GM19438 (cell line): Measurements from ENCODE around the gene C6orf47.
"Not testable (repeated sequence)": the region's sequence is repeated elsewhere in the genome, so short reads cannot be mapped to it uniquely, and the experiment has no call there.

Experiments used
- ATAC-seq: cut with Tn5 transposase; IDR thresholded peaks from one replicate; pipeline ENCODE4 v1.9.1; 2021; ENCODE audit warnings: low read depth; ENCODE audit not compliant: unreplicated experiment

Gene C6orf47, protein sequence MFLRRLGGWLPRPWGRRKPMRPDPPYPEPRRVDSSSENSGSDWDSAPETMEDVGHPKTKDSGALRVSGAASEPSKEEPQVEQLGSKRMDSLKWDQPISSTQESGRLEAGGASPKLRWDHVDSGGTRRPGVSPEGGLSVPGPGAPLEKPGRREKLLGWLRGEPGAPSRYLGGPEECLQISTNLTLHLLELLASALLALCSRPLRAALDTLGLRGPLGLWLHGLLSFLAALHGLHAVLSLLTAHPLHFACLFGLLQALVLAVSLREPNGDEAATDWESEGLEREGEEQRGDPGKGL

DNA sequence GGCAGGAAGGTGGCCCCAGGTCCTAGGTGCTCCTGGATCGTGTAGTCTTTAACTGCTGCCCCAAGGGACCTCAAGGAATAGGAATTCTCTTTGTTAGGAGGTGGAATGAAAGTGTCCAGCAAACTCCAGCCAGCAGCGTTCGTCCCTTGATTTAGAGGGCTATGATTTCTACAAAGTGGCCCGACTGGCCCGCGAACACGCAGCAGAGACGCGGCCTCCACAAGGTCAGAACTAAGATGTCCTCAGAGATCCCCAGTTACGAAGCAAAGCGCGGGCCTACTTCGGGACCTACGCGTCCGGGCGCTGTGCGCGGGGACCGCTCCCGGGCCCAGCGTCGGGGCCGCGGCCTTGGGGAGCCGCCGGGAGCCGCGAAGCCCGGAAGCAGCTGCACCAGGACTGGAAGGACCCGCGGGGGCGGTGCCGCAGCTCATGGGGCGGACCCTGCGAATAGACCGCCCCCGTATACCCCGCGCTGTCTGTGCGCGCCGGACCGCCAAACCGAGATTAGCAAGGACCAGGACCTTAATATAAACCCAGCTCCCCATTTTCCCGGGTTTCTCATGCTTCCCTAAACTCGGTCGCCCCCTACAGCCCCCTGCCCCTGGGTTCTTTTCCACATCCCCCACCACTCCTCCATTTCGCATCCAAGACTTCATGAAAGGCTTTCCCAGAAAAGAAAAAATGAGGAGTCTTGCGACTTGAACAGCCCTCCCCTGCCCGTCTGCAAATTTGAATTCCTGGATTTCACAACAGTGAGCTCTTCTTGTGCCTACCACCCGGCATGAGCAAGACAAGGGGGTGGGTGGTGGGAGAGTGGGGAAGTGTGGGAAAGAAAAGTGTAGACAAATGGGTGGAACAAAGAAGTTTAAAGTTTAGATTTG is at the start of gene C6orf47:
C6orf47 (minus strand) TSS at position 398 of the 881 bp plus-strand sequence. CDS start 831 bp downstream, outside the sequence.
- ATAC-seq: peak; percentile 45

DNA sequence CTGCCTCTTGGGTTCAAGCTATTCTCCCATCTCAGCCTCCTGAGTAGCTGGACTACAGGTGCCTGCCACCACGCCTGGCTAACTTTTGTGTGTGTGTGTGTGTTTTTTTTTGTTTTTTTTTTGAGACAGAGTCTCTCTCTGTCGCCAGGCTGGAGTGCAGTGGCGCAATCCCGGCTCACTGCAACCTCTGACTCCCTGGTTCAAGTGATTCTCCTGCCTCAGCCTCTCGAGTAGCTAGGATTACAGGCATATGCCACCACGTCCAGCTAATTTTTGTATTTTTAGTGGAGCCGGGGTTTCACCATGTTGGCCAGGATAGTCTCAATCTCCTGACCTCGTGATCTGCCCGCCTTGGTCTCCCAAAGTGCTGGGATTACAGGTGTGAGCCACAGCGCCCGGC is 48.6 kb upstream of the C6orf47 start:
- not testable (repeated sequence) for ATAC-seq

DNA sequence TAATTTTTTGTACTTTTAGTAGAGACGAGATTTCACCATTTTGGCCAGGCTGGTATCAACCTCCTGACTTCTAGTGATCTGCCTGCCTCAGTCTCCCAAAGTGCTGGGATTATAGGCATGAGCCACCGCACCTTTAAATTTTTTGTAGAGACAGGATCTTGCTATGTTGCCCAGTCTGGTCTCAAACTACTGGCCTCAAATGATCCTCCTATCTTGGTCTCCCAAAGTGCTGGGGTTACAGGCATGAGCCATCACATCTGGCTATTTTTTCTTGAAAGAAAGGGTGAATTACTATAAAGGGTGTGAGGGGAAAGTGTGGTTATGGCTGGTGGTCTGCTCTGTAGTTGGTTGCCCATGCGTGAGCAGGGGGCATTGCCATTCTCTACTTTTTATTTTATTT is 47.6 kb upstream of the C6orf47 start:
- no peak for ATAC-seq

DNA sequence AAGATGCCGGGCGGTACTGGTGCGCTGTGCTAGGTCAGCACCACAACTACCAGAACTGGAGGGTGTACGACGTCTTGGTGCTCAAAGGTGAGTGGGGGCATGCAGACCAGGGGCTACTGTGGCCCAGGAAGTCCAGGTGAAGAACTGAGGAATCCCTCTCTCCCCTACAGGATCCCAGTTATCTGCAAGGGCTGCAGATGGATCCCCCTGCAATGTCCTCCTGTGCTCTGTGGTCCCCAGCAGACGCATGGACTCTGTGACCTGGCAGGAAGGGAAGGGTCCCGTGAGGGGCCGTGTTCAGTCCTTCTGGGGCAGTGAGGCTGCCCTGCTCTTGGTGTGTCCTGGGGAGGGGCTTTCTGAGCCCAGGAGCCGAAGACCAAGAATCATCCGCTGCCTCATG is 47.1 kb upstream of the C6orf47 start:
- ATAC-seq: no peak

DNA sequence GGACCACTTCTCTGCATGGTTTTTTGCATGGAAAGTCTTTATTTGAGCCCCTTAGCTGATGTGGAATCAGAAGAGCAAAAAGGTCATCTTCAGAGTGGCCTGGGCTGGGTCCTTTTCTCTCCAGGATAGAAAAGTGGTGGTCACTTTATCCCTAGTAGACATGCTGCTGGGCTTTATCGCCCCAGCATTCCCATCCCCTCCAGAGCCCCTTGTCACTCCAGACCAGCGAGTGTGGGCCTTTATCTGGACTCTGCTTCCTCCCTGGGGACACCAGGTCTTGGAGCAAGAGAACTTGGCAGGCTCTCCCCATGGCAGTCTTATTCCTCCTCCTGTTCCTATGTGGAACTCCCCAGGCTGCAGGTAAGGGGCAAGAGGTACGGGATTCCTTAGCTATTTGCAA is 46.0 kb upstream of the C6orf47 start, which contains the start of gene LY6G6F:
LY6G6F (plus strand) TSS at position 268 of the 400 bp plus-strand sequence; CDS start at position 309, 41 bp downstream.
- ATAC-seq: no peak

DNA sequence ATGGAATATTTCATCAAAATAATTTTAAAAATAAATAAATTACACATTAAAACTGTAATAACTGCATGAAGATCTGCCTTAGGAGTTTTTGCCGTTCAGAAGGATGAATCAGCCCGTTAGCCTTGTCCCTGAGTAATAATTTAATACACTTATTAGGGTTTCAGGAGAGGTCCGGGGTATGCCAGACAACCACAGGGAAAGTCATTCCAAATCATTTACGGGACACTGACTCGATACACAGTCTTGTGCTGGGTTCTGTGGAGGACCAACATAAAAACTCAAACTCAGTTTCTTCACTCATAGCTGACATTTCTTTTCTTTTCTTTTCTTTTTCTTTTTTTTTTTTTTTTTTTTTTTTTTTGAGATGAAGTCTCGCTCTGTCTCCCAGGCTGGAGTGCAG is 45.4 kb upstream of the C6orf47 start:
- no peak for ATAC-seq

DNA sequence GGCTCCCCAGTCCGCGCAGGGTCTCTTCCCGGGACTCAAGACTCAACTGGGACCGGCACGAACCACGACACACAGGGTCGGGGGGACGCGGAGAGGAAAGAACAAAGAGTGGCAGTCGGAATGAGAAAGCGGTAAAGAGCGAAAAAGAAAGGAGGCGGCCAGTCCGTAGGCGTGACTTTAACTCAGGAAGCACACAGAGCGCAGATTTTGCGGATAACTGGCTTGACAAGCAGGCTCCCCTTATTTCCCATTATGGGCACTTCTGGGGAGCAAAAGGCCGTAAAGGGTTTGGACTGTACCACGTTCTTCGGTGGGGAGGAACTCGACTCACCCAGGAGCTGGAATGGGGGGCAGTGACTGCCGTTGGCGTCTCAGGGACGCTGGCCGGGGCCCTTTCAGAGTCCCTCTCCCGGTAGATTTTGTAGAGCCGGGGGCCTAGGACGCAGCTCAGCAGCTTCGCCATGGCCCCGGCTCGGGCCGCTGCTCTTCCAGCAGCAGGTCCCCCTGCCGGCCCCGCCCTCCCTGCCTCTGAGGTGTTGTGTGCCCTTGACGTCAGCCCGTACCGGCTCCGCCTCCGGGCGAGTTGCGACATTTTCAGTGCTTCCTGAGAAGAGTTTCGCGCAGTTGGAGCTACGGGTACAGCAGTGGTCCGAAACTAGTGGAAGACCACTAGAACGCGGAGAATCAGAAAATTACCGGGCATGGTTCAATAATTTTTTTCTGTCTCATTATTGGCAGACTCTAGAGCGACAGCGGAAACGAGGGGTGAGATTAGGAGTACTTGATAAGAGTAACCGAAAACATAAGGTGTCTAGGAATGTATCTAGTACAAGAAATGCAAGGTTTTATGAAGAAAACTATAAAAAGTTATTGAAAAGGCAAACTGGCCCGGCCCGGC is 42.5 kb upstream of the C6orf47 start, which contains the start of gene ABHD16A:
ABHD16A (minus strand) TSS at position 506 of the 898 bp plus-strand sequence; CDS start at position 463, 43 bp downstream.
- peak; percentile 88 for ATAC-seq

DNA sequence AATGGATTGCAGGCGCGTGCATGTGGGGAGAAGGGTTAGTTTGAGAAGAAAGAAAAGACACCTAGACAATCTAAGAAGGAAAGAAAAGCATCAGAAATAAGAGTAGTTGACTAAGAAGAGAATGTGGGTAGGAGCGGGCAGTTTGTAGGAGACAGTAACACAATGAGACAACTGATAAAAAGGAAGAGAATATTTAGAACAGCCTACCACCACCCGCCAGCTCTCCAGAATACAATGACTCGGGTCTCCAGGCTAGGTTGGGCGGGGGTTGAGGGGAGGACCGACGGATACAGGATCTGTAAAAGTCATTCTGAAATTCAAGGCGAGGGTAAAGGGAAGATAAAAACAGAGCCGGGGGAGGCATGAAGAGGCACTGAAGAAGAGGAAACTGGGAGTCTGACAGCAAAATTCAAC is 41.8 kb upstream of the C6orf47 start:
- ATAC-seq: no peak

DNA sequence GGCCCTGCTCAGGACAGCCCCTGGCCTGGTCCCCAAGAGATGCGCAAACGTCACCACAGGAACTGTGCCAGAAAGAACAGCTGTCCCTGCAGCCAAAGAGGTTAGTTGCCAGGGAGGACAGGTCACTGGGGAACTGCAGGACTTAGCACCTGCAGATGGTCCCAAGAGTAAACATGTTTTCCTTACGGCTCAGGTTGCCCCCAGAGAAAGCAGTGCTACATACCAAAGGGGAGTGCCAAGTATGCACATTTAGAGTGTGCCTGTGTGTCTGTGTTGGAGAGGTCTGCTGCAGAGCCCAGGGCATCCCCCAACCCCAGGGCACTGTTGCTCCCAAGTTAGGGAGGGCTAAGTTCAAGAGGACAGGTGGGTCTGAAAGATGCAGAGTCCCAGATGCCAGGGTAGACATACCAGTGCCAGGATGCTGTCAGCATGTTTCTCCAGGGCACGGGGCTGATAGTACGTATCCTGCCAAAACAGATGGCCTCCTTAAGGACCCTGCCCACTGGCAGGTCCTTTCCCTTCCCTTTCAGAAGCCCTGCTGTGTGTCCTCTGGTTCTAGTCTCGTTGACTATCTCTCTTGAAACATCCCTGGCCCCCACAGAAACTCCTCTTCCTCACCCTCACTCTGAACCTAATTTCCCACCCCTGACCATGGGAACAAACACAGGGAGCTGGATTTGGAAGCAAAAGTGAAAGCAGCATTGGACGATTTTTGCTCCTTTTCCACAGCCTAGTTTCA is 41.3 kb upstream of the C6orf47 start:
- no peak for ATAC-seq

DNA sequence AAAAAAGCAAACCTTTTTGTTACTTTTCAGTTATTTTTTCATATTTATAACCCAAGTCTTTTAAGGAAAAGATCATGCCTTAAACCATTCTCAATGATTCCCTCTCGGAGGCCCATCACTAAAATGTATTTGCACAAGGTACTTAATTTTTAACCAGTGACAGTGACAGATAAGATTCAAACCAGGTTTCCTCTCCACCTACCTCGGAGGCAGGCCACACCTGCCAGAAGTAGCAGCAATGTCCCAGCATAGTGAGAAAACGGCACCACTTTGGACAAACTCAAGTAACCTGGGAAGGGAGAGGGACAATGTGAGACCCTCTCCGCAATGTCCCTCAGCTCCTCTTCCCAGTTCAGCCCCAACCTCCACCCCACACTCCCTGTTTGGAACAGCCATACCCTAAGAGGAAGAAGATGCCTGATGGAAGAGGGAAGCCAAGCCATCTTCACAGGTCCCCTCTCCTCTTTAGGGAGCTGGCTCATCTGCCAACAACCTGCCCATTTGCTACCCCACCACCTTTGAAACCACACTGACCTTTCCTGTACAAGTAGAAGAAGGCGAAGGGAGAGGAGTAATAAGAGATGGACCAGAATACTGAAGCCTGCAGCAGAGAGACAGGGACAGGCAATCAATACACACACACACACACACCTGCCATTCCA is 40.3 kb upstream of the C6orf47 start:
- ATAC-seq: no peak

DNA sequence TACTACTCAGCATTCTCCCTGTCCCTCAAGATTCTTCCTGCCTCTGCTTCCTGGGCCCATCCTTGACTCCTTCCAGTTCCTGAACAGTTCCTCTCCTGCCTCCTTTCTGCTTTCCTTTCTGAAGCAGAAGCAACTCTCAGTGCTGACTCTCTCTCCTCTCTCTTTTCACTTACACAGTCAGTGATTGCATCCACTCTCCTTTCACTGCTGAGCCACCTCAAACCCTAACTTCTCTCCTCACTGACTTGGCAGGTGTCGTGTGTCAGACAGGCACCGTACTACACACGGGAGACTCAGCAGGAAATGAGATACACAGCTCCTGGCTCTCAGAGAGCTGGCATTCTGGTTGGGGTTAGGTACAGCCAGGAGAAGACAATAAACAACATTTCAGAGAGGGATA is 37.0 kb upstream of the C6orf47 start:
- no peak for ATAC-seq

DNA sequence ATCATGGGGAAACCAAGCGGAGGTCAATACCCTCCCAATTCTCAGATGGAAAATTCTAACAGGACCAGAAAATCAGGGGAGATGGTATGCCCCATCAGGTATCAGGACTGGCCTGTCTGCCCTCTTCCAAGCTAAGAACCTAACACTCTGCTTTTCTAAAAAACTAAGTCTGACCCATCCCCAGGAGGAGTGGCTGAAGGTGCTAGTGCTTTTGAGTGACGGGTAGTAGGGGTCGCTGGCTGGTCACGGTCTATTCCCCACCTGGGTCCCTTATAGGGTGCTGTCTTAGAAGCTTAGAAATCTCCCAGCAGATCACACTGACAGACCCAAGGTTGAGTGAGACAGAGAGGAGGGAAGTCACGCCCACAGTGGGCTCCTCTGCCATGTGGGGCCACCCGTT is 33.0 kb upstream of the C6orf47 start:
- ATAC-seq: no peak

DNA sequence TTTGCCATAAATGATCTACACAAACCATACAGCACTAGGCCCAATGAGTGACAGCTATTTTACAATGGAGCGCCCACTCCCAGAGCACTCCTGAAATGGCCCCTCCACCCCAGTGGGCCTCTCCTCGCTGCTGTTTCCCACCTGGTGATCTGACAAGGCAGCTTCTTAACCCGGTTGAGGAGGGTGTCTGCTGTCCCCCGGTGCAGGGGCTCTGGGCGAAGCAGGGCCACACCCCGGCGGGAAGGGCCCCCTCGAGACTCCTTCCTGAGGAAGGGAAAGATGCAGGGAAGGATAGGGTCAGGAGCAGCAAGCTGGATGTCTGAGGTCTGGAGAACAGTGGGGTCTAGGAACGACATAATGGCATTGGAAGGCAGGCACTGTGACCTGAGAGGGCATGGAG is 32.3 kb upstream of the C6orf47 start:
- no peak for ATAC-seq

DNA sequence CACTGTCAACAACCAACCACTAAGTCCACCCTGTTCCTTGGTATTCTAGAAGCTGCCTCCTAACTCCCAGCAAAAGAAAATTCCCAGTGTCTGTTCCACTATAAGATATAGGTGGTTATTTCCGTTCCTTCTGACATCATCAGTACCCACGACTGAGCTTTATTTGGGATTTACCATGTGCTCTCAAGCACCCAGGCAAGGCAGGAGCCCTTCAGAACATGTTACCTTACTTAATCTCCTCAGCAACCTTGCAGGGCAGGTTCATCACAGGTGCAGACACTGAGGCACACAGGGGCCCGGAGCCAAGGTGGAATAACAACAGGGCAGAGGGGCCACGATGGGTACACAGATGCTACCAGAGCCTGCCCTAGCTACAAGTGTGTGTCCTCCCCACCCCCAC is 31.8 kb upstream of the C6orf47 start:
- ATAC-seq: no peak

DNA sequence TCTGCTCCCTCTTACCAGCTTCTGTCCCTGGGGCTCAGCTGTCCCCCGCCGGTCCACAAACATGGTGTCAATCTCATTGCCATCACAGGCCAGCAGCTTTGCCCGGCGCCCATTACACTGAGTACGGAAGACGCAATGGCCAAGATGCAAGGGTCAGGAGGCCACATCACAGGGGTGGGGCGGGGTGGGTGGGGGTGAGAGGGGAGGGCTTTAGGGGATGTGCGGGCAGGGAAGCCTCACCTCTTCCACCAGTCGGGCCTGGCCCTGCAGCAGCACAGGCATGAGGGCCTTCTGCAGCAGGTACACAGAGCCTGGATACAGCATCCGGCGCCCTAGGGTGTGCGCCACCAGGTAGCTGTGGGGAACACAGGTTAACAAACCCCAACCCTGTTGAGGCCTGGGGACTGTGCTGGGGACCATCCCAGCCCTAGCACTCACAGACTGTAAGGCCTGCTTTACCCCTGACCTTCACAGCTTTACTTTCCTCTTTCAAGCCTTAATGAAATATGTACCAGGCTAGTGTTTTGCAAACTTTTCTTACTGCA is 31.1 kb upstream of the C6orf47 start:
- no peak for ATAC-seq

DNA sequence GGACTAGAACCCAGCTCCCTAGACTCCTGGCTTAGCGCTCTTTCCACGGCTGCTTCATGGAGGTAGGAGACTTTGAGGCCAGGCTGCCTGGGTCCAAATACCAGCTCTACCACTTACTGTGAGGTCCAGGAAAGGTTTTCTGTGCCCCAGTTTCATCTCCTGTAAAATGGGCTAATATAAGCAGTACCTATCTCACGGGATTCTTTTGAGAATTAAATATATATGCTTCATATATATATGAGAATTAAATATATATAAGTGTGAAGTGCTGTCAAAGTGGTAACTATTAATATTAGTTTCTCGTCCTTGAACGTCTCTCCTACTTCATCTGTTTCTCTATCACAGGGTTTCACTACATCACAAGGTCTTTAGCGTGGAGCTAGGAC is 30.5 kb upstream of the C6orf47 start:
- no peak for ATAC-seq

DNA sequence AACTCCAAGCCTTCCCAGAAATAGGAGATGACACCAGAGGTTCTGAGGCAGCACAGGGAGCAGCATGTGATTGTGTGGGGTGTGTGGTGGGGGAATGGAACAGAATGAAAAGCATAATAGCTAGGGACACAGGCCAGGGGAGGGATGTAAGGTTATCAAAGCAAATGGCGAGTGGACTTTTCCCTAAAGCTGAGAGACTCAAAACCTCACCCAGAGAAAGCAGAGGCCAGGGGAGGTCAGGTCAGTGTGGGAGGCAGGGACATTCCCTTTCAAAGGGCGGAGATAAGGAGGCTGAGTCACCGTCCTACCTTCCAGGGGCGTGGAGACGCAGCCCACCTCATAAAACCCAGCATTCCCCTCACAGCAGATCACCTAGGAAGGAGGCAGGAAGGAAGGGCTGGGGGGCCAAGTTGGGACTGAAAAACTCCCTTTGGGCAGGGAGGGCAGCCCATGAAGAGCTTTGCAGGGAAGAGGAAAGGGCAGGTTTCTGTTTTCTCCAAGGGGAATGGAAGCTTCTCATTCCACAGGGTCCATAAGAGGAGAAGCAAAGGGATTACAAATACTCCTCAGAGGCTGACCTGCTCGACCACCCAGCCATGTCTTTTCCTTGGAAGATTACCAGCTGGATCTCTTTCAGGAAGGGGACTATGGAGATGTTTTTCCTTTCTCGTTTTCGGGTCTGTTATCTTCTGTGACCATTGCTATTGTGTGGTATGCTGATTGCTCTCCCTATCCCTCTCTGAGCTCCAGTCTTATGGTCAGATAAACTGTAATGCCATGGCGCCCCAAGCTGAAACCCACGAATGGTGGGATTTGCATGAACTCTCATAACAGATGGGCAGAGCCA is 29.9 kb upstream of the C6orf47 start:
- ATAC-seq: no peak
